ENCODE measurements around the gene PRIMA1. TPM values are rescaled to one million over a fixed set of nuclear protein-coding genes. Genes with fewer than 3 reads are reported as not detected.

The PRIMA1 gene
- total and polyA plus RNA-seq, 4 donors = 0.22 to 0.78 (median 0.53) TPM

DNA sequence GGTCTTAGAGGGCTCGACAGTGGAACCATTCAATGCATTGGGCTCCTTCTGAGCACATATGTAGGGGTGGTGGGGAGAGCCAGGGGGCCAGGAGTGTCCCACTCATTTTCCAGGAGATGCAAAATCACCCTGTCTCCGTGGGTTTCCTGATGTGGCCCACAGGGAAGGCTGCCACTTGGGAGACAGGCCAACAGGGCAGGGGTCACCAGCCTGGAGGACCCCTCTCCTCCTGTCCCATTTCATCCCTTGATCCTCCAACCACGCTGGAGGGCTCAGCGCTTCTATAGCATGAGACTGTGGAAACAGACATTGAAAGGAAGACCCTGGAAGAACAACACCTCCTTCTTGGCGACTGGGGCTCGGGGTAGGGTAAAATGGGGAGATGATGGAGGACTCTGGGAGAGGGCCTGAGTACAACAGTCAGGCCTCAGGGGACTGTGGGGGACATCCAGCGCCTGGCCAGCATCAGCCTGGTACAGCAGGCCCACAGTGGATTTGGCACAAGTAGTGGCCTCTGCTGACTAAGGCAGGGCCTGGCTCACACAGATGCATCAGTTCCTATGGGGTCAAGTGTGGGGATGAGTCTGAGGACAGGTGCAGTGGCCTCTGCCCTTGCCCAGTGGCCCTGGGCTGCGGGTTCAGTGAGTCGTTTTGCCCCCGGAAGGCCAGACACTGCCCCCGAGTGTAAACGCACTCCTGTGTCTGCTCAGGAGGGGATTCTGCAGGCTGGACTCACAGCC is 68.0 kb downstream of the PRIMA1 start:
- no peaks in the 10 kb centered on the region for H3K4me1 ChIP-seq (ENCODE audit: control insufficient read depth in 5 of 5, insufficient read depth in 5 of 5, low read length in 5 of 5)
- WGBS, 2 donors = 83 to 84% methylated on average over 12 of the region's 12 CpGs
- no peak overlapping the region for H3K27ac ChIP-seq (ENCODE audit: low read depth in 1 of 2, low read length in 1 of 2)
- no peaks in the 10 kb centered on the region for H3K27me3 ChIP-seq (ENCODE audit: control insufficient read depth in 3 of 3, insufficient read depth in 3 of 3, low read length in 2 of 3)
- H3K36me3 ChIP-seq (ENCODE audit: control insufficient read depth in 4 of 4, insufficient read depth in 4 of 4, low read length in 4 of 4) = no peaks in the 10 kb centered on the region
- no peak for ATAC-seq (ENCODE audit: insufficient read depth, low FRiP score)
- H3K9me3 ChIP-seq (ENCODE audit: control insufficient read depth in 4 of 4, insufficient read depth in 3 of 4, low read length in 3 of 4) = peaks cover 0 to 1% (median 0%) of the 10 kb centered on the region in 4 donors
- no peak overlapping the region for H3K9ac ChIP-seq (ENCODE audit: insufficient read depth in 1 of 2, low read length in 2 of 2)
- TF ChIP-seq, protein P1, sequence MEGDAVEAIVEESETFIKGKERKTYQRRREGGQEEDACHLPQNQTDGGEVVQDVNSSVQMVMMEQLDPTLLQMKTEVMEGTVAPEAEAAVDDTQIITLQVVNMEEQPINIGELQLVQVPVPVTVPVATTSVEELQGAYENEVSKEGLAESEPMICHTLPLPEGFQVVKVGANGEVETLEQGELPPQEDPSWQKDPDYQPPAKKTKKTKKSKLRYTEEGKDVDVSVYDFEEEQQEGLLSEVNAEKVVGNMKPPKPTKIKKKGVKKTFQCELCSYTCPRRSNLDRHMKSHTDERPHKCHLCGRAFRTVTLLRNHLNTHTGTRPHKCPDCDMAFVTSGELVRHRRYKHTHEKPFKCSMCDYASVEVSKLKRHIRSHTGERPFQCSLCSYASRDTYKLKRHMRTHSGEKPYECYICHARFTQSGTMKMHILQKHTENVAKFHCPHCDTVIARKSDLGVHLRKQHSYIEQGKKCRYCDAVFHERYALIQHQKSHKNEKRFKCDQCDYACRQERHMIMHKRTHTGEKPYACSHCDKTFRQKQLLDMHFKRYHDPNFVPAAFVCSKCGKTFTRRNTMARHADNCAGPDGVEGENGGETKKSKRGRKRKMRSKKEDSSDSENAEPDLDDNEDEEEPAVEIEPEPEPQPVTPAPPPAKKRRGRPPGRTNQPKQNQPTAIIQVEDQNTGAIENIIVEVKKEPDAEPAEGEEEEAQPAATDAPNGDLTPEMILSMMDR (IDR thresholded peaks at IDR 0.05; ENCODE audit: control extremely low read depth, extremely low read depth) = no peak
- peak in 1 of 3 donors; percentile 7 for DNase-seq
- no peak overlapping the region for H3K4me3 ChIP-seq

DNA sequence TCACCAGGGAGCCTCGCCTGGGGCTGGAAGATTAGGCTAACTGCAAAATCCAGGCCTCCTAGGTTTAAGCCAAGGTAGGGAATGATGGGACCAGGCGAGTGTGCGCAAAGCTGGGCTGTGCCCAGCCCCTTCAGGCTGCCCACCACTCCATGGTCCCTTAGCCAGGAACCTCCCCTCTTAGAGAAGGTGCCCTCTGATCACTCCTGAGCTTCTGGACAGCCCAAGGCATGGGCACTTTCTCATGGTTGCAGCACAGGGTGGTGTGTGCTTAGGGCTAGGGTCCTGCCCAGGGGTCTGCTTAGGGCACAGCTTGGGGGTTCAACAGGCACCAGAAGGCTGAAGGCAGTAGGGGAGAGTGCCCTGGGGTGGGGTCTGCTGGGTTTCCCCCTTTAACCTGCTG is 69.0 kb downstream of the PRIMA1 start:
- no peaks in the 10 kb centered on the region for H3K4me1 ChIP-seq (ENCODE audit: control insufficient read depth in 5 of 5, insufficient read depth in 5 of 5, low read length in 5 of 5)
- TF ChIP-seq, protein P1 (IDR thresholded peaks at IDR 0.05; ENCODE audit: control extremely low read depth, extremely low read depth) = no peak
- no peaks in the 10 kb centered on the region for H3K9me3 ChIP-seq (ENCODE audit: control insufficient read depth in 4 of 4, insufficient read depth in 3 of 4, low read length in 3 of 4)
- no peak for DNase-seq
- H3K27me3 ChIP-seq (ENCODE audit: control insufficient read depth in 3 of 3, insufficient read depth in 3 of 3, low read length in 2 of 3) = no peaks in the 10 kb centered on the region
- H3K36me3 ChIP-seq (ENCODE audit: control insufficient read depth in 4 of 4, insufficient read depth in 4 of 4, low read length in 4 of 4) = no peaks in the 10 kb centered on the region
- no peak overlapping the region for H3K4me3 ChIP-seq
- 91 to 96% methylated on average over 3 of the region's 3 CpGs for WGBS, 2 donors
- no peak overlapping the region for H3K27ac ChIP-seq (ENCODE audit: low read depth in 1 of 2, low read length in 1 of 2)
- no peak for ATAC-seq (ENCODE audit: insufficient read depth, low FRiP score)
- H3K9ac ChIP-seq (ENCODE audit: insufficient read depth in 1 of 2, low read length in 2 of 2) = no peak overlapping the region

DNA sequence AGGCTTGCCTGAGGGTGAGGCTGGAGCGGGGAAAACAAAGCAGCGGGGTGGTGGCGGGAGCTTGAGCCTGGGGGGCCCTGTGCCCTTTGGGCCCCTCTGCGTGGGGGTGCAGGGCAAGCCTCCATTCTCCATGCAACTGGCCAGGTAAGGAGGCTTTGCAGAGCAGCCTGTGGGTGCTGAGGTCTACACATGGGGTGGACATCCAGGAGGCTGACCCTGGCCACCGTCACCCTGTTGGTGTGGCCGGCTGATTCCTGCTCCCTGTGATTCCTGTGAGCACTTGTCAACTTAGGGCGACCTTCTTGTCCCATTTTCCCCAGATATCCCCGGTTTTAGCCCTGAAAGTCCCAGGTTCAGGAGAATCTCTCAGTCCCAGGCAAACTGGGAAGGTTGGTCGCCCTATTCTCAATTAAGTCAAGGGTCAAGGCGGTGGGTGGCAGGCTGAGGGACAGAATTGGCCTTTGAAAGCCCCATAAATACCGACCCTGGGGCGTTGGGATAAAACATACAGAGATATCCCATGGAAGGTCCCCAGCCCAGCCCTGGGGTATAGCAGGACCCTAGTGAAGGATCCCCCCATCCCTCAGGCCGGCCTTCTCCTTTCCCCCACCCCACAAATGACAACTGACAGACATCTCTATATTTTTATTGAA is 70.5 kb downstream of the PRIMA1 start:
- 86 to 87% methylated on average over 13 of the region's 13 CpGs for WGBS, 2 donors
- Histone ChIP-seq H3K4me1 (ENCODE audit: control insufficient read depth in 5 of 5, insufficient read depth in 5 of 5, low read length in 5 of 5) (no peaks in the 10 kb centered on the region), H3K9ac (ENCODE audit: insufficient read depth in 1 of 2, low read length in 2 of 2) (no peak overlapping the region), H3K4me3 (no peak overlapping the region), H3K27me3 (ENCODE audit: control insufficient read depth in 3 of 3, insufficient read depth in 3 of 3, low read length in 2 of 3) (no peaks in the 10 kb centered on the region), H3K36me3 (ENCODE audit: control insufficient read depth in 4 of 4, insufficient read depth in 4 of 4, low read length in 4 of 4) (no peaks in the 10 kb centered on the region), H3K9me3 (ENCODE audit: control insufficient read depth in 4 of 4, insufficient read depth in 3 of 4, low read length in 3 of 4) (no peaks in the 10 kb centered on the region), H3K27ac (ENCODE audit: low read depth in 1 of 2, low read length in 1 of 2) (no peak overlapping the region)
- no peak for ATAC-seq (ENCODE audit: insufficient read depth, low FRiP score)
- DNase-seq = no peak
- TF ChIP-seq, protein P1 (IDR thresholded peaks at IDR 0.05; ENCODE audit: control extremely low read depth, extremely low read depth) = no peak

Measured in lung (tissue), 12 donors.